Fibroblast of lung (primary cell): ENCODE results near the gene USP16. TPM values are rescaled to one million over a fixed set of nuclear protein-coding genes. Genes with fewer than 3 reads are reported as not detected.

Source experiments
- DNase-seq, 2 donors: peaks; one replicate each; pipeline versions ENCODE4 v3.0.0 to v3.0.0-alpha.2; 2010; ENCODE audit warnings: low read depth in 2 of 2
- H2AFZ ChIP-seq: 2 replicates; pipeline ENCODE4 v1.5.1; 2012; ENCODE audit warnings: low read length, control low read depth, inconsistent platforms
- H3K27ac ChIP-seq: 2 replicates; pipeline ENCODE4 v1.5.1; 2011; ENCODE audit warnings: low read length, control low read depth; ENCODE audit not compliant: insufficient read depth
- H3K27me3 ChIP-seq: 2 replicates; pipeline ENCODE4 v1.5.1; 2011; ENCODE audit warnings: mild to moderate bottlenecking, low read length; ENCODE audit not compliant: control insufficient read depth, insufficient read depth
- H3K36me3 ChIP-seq: 2 replicates; pipeline ENCODE4 v1.5.1; 2011; ENCODE audit warnings: low read length; ENCODE audit not compliant: control insufficient read depth, insufficient read depth
- H3K4me1 ChIP-seq: 2 replicates; pipeline ENCODE4 v1.5.1; 2011; ENCODE audit warnings: low read length; ENCODE audit not compliant: control insufficient read depth, insufficient read depth; ENCODE audit errors: extremely low read depth
- H3K4me2 ChIP-seq: 2 replicates; pipeline ENCODE4 v1.5.1; 2011; ENCODE audit warnings: low read length, control low read depth; ENCODE audit not compliant: insufficient read depth; ENCODE audit errors: extremely low read depth
- H3K4me3 ChIP-seq, 4 experiments: fragments of 200-600 bp in 1 of 4; sonication (generic) in 1 of 4; replicated peaks in 1 of 4; 2 replicates each; pipeline ENCODE4 v1.5.1; 2011 to 2016; ENCODE audit warnings: low read length in 4 of 4, low read depth in 3 of 4, mild to moderate bottlenecking in 3 of 4, control low read depth in 2 of 4, inconsistent platforms in 1 of 4, mixed read lengths in 1 of 4; ENCODE audit not compliant: insufficient read depth in 1 of 4; ENCODE audit errors: control extremely low read depth in 1 of 4
- H3K79me2 ChIP-seq: 2 replicates; pipeline ENCODE4 v1.5.1; 2012; ENCODE audit warnings: mild to moderate bottlenecking, low read length, inconsistent platforms; ENCODE audit not compliant: control insufficient read depth, insufficient read depth
- H3K9ac ChIP-seq: 2 replicates; pipeline ENCODE4 v1.5.1; 2011; ENCODE audit warnings: mild to moderate bottlenecking, low read length, control low read depth; ENCODE audit not compliant: insufficient read depth
- H3K9me3 ChIP-seq: 2 replicates; pipeline ENCODE4 v1.5.1; 2012; ENCODE audit warnings: low read depth, low read length; ENCODE audit not compliant: control insufficient read depth, insufficient read depth
- H4K20me1 ChIP-seq: 2 replicates; pipeline ENCODE4 v1.5.1; 2011; ENCODE audit warnings: low read length; ENCODE audit not compliant: control insufficient read depth, insufficient read depth; ENCODE audit errors: extremely low read depth
- CTCF ChIP-seq, 2 donors: IDR thresholded peaks in 1 of 2; conservative IDR thresholded peaks in 1 of 2; 1 replicate in 1 of 2; 2 replicates in 1 of 2; pipeline ENCODE4 v1.5.1; 2011 to 2012; ENCODE audit warnings: low read length in 2 of 2, control low read depth in 1 of 2, inconsistent platforms in 1 of 2, low read depth in 1 of 2, mild to moderate bottlenecking in 1 of 2
- EZH2 ChIP-seq: IDR thresholded peaks from 2 replicates; pipeline ENCODE4 v1.5.1; 2012; ENCODE audit warnings: low read length, control low read depth, mild to moderate bottlenecking; ENCODE audit errors: missing control alignments
- polyA plus RNA-seq, 2 donors: library from polyadenylated mRNA; depleted of rRNA in 1 of 2; stranded (reverse) in 1 of 2; unstranded in 1 of 2; fragments of >200 nt; gene quantifications; 2 replicates each; pipeline ENCODE4 v1.2.1, GENCODE V29; 2011 to 2012; ENCODE audit warnings: missing spikeins in 1 of 2
- total RNA-seq: library from RNA; depleted of rRNA; stranded (reverse); fragments of >200 nt; gene quantifications from 2 replicates; pipeline ENCODE4 v1.2.1, GENCODE V29; 2014

Gene USP16
- total and polyA plus RNA-seq, 2 donors (not counting 1 experiment from before 2014, with no cell fraction given): 32.2 to 34.4 TPM

GRCh38 chr21:29074007-29074376 is 49.5 kb downstream of the USP16 start:
- peak overlapping the region; percentile 85 for H2AFZ ChIP-seq
- no peaks in the 10 kb centered on the region for H3K9me3 ChIP-seq
- peak overlapping the region; percentile 93 for H3K27ac ChIP-seq
- no peaks in the 10 kb centered on the region for H3K27me3 ChIP-seq
- H3K79me2 ChIP-seq: peaks cover 44% of the 10 kb centered on the region
- H4K20me1 ChIP-seq: no peaks in the 10 kb centered on the region
- peaks cover under 1% of the 10 kb centered on the region for H3K36me3 ChIP-seq
- H3K4me1 ChIP-seq: peaks cover 6% of the 10 kb centered on the region
- no peak for TF ChIP-seq CTCF (conservative IDR thresholded peaks at IDR 0.05 in 1 of 2, IDR thresholded peaks at IDR 0.05 in 1 of 2; ENCODE audit: low read depth in 1 of 2, low read length in 2 of 2)
- TF ChIP-seq EZH2: no peak
- peak overlapping the region; percentile 57 for H3K9ac ChIP-seq
- peak overlapping the region; percentile 84 for H3K4me2 ChIP-seq
- H3K4me3 ChIP-seq: peak overlapping the region; percentile 63 to 95 (median 84)
- DNase-seq: no peak

- Histone ChIP-seq H3K4me2 (no peak overlapping the region), H3K27ac (no peak overlapping the region), H3K4me3 (no peak overlapping the region), H3K4me1 (peaks cover 9% of the 10 kb centered on the region), H3K9me3 (no peaks in the 10 kb centered on the region), H3K9ac (no peak overlapping the region), H3K27me3 (no peaks in the 10 kb centered on the region), H4K20me1 (no peaks in the 10 kb centered on the region), H3K36me3 (no peaks in the 10 kb centered on the region), H3K79me2 (peaks cover 37% of the 10 kb centered on the region), H2AFZ (no peak overlapping the region)
- DNase-seq: no peak
- TF ChIP-seq CTCF (conservative IDR thresholded peaks at IDR 0.05 in 1 of 2, IDR thresholded peaks at IDR 0.05 in 1 of 2; ENCODE audit: low read depth in 1 of 2, low read length in 2 of 2): no peak
- no peak for TF ChIP-seq EZH2
Measured at GRCh38 chr21:29074783-29075182, 50.3 kb downstream of the USP16 start.

GRCh38 chr21:29075706-29076466 is 51.4 kb downstream of the USP16 start:
- peak in 1 of 2 donors; percentile 38 for DNase-seq
- peaks cover 12% of the 10 kb centered on the region for H3K4me1 ChIP-seq
- H3K27ac ChIP-seq: no peak overlapping the region

More at GRCh38 chr21:29075706-29076466, 51.4 kb downstream of the USP16 start:
- no peaks in the 10 kb centered on the region for H3K9me3 ChIP-seq
- no peaks in the 10 kb centered on the region for H4K20me1 ChIP-seq
- no peaks in the 10 kb centered on the region for H3K27me3 ChIP-seq
- H3K4me2 ChIP-seq: no peak overlapping the region
- H3K4me3 ChIP-seq: no peak overlapping the region
- no peak for TF ChIP-seq EZH2
- no peak for TF ChIP-seq CTCF (conservative IDR thresholded peaks at IDR 0.05 in 1 of 2, IDR thresholded peaks at IDR 0.05 in 1 of 2; ENCODE audit: low read depth in 1 of 2, low read length in 2 of 2)
- no peak overlapping the region for H2AFZ ChIP-seq
- no peaks in the 10 kb centered on the region for H3K36me3 ChIP-seq
- no peak overlapping the region for H3K9ac ChIP-seq
- peaks cover 26% of the 10 kb centered on the region for H3K79me2 ChIP-seq
